ENCODE data around the gene GCNT1. TPM values are rescaled to one million over a fixed set of nuclear protein-coding genes. Genes with fewer than 3 reads are reported as not detected.

The GCNT1 gene
- total RNA-seq, 2 experiments from 2014 or later, result 0.36 to 0.53 TPM

GRCh38 chr9:76500061-76500460 lies 41.1 kb downstream of the GCNT1 start:
- no peak for TF ChIP-seq CTCF (IDR thresholded peaks at IDR 0.05)
- intact Hi-C loops (cut with DNase I, micrococcal nuclease), result no loop called here
- DNase-seq (no peak), ATAC-seq (ENCODE audit: poor library complexity) (no peak)
- Histone ChIP-seq H3K9me3 (ENCODE audit: control insufficient read depth in 1 of 2, insufficient read depth in 1 of 2, low read length in 2 of 2) (no peaks in the 10 kb centered on the region), H3K27ac (ENCODE audit: low read depth in 1 of 2, low read length in 2 of 2) (no peak overlapping the region), H3K36me3 (ENCODE audit: insufficient read depth, low read length) (peaks cover 12% of the 10 kb centered on the region), H3K27me3 (ENCODE audit: control insufficient read depth in 1 of 2, insufficient read depth in 2 of 2, low read length in 2 of 2) (no peaks in the 10 kb centered on the region), H3K4me1 (ENCODE audit: insufficient read depth, low read length) (no peaks in the 10 kb centered on the region), H3K4me3 (ENCODE audit: low read length) (no peak overlapping the region)
- Mint-ChIP-seq H3K4me3 (no peak overlapping the region), H3K27ac (no peak overlapping the region), H3K9me3 (peaks cover 2% of the 10 kb centered on the region), H3K27me3 (no peaks in the 10 kb centered on the region), H3K4me1 (ENCODE audit: low read depth) (no peaks in the 10 kb centered on the region), H3K36me3 (ENCODE audit: low read depth) (peaks cover 8% of the 10 kb centered on the region)
- POLR2A ChIA-PET, result no interaction called here
- CTCF ChIA-PET, result no interaction called here

GRCh38 chr9:76502746-76503145 lies 43.8 kb downstream of the GCNT1 start:
- H3K4me3 Mint-ChIP-seq, result no peak overlapping the region
- peaks cover 8% of the 10 kb centered on the region for H3K36me3 Mint-ChIP-seq (ENCODE audit: low read depth)
- intact Hi-C loops (cut with DNase I, micrococcal nuclease), result no loop called here
- Histone ChIP-seq H3K36me3 (ENCODE audit: insufficient read depth, low read length) (peaks cover 12% of the 10 kb centered on the region), H3K27me3 (ENCODE audit: control insufficient read depth in 1 of 2, insufficient read depth in 2 of 2, low read length in 2 of 2) (no peaks in the 10 kb centered on the region), H3K4me3 (ENCODE audit: low read length) (no peak overlapping the region), H3K9me3 (ENCODE audit: control insufficient read depth in 1 of 2, insufficient read depth in 1 of 2, low read length in 2 of 2) (no peaks in the 10 kb centered on the region), H3K4me1 (ENCODE audit: insufficient read depth, low read length) (no peaks in the 10 kb centered on the region), H3K27ac (ENCODE audit: low read depth in 1 of 2, low read length in 2 of 2) (no peak overlapping the region)
- H3K27ac Mint-ChIP-seq, result no peak overlapping the region
- no peak for DNase-seq
- no peaks in the 10 kb centered on the region for H3K4me1 Mint-ChIP-seq (ENCODE audit: low read depth)
- no peak for TF ChIP-seq CTCF (IDR thresholded peaks at IDR 0.05)
- ChIA-PET POLR2A (no interaction called here), CTCF (no interaction called here)
- no peaks in the 10 kb centered on the region for H3K27me3 Mint-ChIP-seq
- no peak for ATAC-seq (ENCODE audit: poor library complexity)
- no peaks in the 10 kb centered on the region for H3K9me3 Mint-ChIP-seq

GRCh38 chr9:76510041-76510440 lies 51.1 kb downstream of the GCNT1 start:
- Histone ChIP-seq H3K27me3 (ENCODE audit: control insufficient read depth in 1 of 2, insufficient read depth in 2 of 2, low read length in 2 of 2) (no peaks in the 10 kb centered on the region), H3K4me1 (ENCODE audit: insufficient read depth, low read length) (no peaks in the 10 kb centered on the region), H3K9me3 (ENCODE audit: control insufficient read depth in 1 of 2, insufficient read depth in 1 of 2, low read length in 2 of 2) (no peaks in the 10 kb centered on the region), H3K4me3 (ENCODE audit: low read length) (no peak overlapping the region), H3K36me3 (ENCODE audit: insufficient read depth, low read length) (no peaks in the 10 kb centered on the region), H3K27ac (ENCODE audit: low read depth in 1 of 2, low read length in 2 of 2) (no peak overlapping the region)
- intact Hi-C loops (cut with DNase I, micrococcal nuclease), result no loop called here
- CTCF ChIA-PET, result no interaction called here
- no peaks in the 10 kb centered on the region for H3K27me3 Mint-ChIP-seq
- no peak for ATAC-seq (ENCODE audit: poor library complexity)
- H3K27ac Mint-ChIP-seq, result no peak overlapping the region
- no peaks in the 10 kb centered on the region for H3K4me1 Mint-ChIP-seq (ENCODE audit: low read depth)
- H3K36me3 Mint-ChIP-seq (ENCODE audit: low read depth), result no peaks in the 10 kb centered on the region
- no peaks in the 10 kb centered on the region for H3K9me3 Mint-ChIP-seq
- DNase-seq, result no peak
- no peak overlapping the region for H3K4me3 Mint-ChIP-seq
- TF ChIP-seq CTCF (IDR thresholded peaks at IDR 0.05), result no peak
- POLR2A ChIA-PET, result no interaction called here

Data from CD4-positive, alpha-beta T cell (primary cell).